HFF-Myc (cell line): ENCODE data around the gene ACSM6.
"Not testable (repeated sequence)": the region's sequence is repeated elsewhere in the genome, so short reads cannot be mapped to it uniquely, and the experiment has no call there.

Experiments used
- DNase-seq: peaks from one replicate; pipeline ENCODE4 v3.0.0-alpha.2; 2011; ENCODE audit warnings: low read depth; ENCODE audit errors: extremely low read depth
- H3K4me3 ChIP-seq: replicated peaks from 2 replicates; pipeline ENCODE4 v1.5.1; 2011; ENCODE audit warnings: low read depth, mild to moderate bottlenecking, control low read depth, low read length
- CTCF ChIP-seq: IDR thresholded peaks from 2 replicates; pipeline ENCODE4 v1.5.1; 2012; ENCODE audit warnings: mild to moderate bottlenecking, low read depth, low read length, control low read depth; ENCODE audit errors: missing control alignments

The ACSM6 gene

GRCh38 chr10:95229724-95230627 lies 35.9 kb downstream of the ACSM6 start:
- TF ChIP-seq CTCF, result no peak
- H3K4me3 ChIP-seq, result no peak overlapping the region
- DNase-seq, result peak; percentile 94

GRCh38 chr10:95230677-95231586 lies 36.9 kb downstream of the ACSM6 start:
- not testable (repeated sequence) for DNase-seq, H3K4me3 ChIP-seq

- DNase-seq, result no peak
- TF ChIP-seq CTCF, result no peak
- H3K4me3 ChIP-seq, result no peak overlapping the region
These were observed 39.5 kb downstream of the ACSM6 start for GRCh38 chr10:95233377-95234034.

GRCh38 chr10:95234951-95235350 lies 40.9 kb downstream of the ACSM6 start:
- TF ChIP-seq CTCF, result no peak
- H3K4me3 ChIP-seq, result no peak overlapping the region
- no peak for DNase-seq

- TF ChIP-seq CTCF, result no peak
- no peak for DNase-seq
- no peak overlapping the region for H3K4me3 ChIP-seq
These were observed 41.6 kb downstream of the ACSM6 start for GRCh38 chr10:95235676-95236067.

- no peak for DNase-seq
- H3K4me3 ChIP-seq, result no peak overlapping the region
These were observed 42.2 kb downstream of the ACSM6 start for GRCh38 chr10:95236068-95236903.

More at GRCh38 chr10:95236068-95236903, 42.2 kb downstream of the ACSM6 start:
- no peak for TF ChIP-seq CTCF
